ENCODE data around the gene OS9. TPM values are rescaled to one million over a fixed set of nuclear protein-coding genes. Genes with fewer than 3 reads are reported as not detected.

OS9 gene
- total and polyA plus RNA-seq, 2 of the 4 experiments (the other 2 are of a cell fraction): 159 to 272 TPM

DNA sequence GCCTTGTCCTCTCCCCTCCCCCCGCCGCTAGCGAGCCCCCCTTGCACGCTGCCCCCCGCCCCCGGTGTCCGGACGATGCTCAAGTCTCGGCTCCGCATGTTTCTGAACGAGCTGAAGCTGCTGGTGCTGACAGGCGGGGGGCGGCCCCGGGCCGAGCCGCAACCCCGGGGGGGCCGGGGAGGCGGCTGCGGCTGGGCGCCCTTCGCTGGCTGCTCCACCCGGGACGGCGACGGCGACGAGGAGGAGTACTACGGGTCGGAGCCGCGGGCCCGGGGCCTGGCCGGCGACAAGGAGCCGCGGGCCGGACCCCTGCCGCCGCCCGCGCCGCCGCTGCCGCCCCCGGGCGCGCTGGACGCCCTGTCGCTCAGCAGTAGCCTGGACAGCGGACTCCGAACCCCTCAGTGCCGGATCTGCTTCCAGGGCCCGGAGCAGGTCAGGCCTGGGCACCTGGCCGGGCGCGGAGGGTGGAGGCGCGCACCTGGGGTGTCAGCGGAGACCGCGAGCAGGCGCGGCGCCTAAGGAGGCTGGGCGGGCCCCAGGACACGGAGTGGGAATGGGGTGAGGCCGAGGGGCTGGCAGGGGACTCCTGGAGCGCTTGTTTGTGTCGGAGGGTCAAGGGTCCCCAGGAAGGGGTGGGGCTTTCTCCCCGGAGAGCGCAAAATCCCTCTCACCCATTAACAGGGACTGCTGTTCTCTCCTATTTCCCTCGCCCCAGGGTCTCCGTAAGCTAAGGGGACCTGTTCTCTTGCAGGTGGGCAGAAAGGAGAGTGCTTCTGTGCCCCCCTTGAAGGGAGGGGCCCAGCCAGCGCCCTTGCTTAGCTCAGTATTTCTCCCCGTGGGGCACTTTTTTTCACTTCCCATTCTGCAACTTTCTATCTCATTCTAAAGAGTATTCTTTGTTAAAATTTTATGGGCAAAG lies 61.8 kb downstream of the OS9 start:
- peak overlapping the region; percentile 28; the same call in 1 of the 2 replicates for H3K9ac ChIP-seq (ENCODE audit: low read depth, low read length)
- peaks cover 10% of the 10 kb centered on the region for H3K9me1 ChIP-seq (ENCODE audit: insufficient read depth, low read length)
- H2BK120ac ChIP-seq (ENCODE audit: low read depth, low read length): no peak overlapping the region
- no peak for TF ChIP-seq MXI1 (IDR thresholded peaks at IDR 0.05; ENCODE audit: borderline replicate concordance, low read depth, low read length)
- TF ChIP-seq POLR2A (IDR thresholded peaks at IDR 0.05; ENCODE audit: low read depth, low read length): no peak
- no peak overlapping the region for H3K56ac ChIP-seq (ENCODE audit: extremely low read depth, insufficient read depth, low read length)
- H3K23ac ChIP-seq (ENCODE audit: low read depth, low read length): no peak overlapping the region; the same call in 1 of the 2 replicates
- H3K4me3 ChIP-seq (ENCODE audit: insufficient read depth, low read depth, low read length): peak overlapping the region; percentile 59
- no peak overlapping the region; the same call in 1 of the 2 replicates for H3K27ac ChIP-seq (ENCODE audit: insufficient read depth, low read length)
- H2BK5ac ChIP-seq (ENCODE audit: low read depth, low read length, poor library complexity, severe bottlenecking): no peak overlapping the region
- H2AFZ ChIP-seq (replicated peaks; ENCODE audit: low read length, poor library complexity): peak overlapping the region; percentile 82
- peaks cover 13% of the 10 kb centered on the region for H3K36me3 ChIP-seq (ENCODE audit: control insufficient read depth, insufficient read depth, low read length)
- peak overlapping the region; percentile 81 for H3K4me2 ChIP-seq (ENCODE audit: low read depth, low read length)
- no peak overlapping the region for H2BK20ac ChIP-seq (ENCODE audit: low read depth, low read length)
- CTCF ChIA-PET: interaction anchor here (0.6 kb wide), 1 partner anchor 11 kb away, joined by 3 read pairs; the partner anchor contains the start of gene CYP27B1
- no peak overlapping the region for H2AK5ac ChIP-seq (ENCODE audit: low read depth, low read length)
- no TSS peak for BruUV-seq (replicated peaks)
- H2BK15ac ChIP-seq (ENCODE audit: low read depth, low read length): no peak overlapping the region
- H4K91ac ChIP-seq (ENCODE audit: insufficient read depth, low read depth, low read length): no peak overlapping the region
- dilution Hi-C loops (cut with HindIII; ENCODE audit: low sequenced_read_pairs, unreplicated experiment) (no loop called here), intact Hi-C loops (cut with micrococcal nuclease) (no loop called here), in situ Hi-C loops (cut with MboI; ENCODE audit: low sequenced_read_pairs) (no loop called here)
- peaks cover 10% of the 10 kb centered on the region for H3K27me3 ChIP-seq (ENCODE audit: control insufficient read depth, insufficient read depth, low read length)
- no peak overlapping the region for H3K18ac ChIP-seq (ENCODE audit: low read depth, low read length)
- H4K8ac ChIP-seq (ENCODE audit: low read depth in 2 of 2, low read length in 2 of 2): no peak overlapping the region
- H3K4me1 ChIP-seq (ENCODE audit: control insufficient read depth, insufficient read depth, low read length): peaks cover 7% of the 10 kb centered on the region
- no peak overlapping the region for H3K14ac ChIP-seq (replicated peaks; ENCODE audit: low read depth, low read length)
- 1% methylated on average over 41 of the region's 76 CpGs; no CpG with 5 or more reads in 1 of the 2 experiments for WGBS, 2 experiments (ENCODE audit: extremely low coverage in 2 of 2, insufficient read length in 1 of 2)
- H3K79me1 ChIP-seq (ENCODE audit: low read depth in 1 of 2, low read length in 2 of 2): peaks cover 9 to 18% of the 10 kb centered on the region in 2 experiments; a peak in 3 of 4 replicates
- H3K9me3 ChIP-seq (ENCODE audit: control insufficient read depth, insufficient read depth, low read length): no peaks in the 10 kb centered on the region
- POLR2A ChIA-PET (ENCODE audit: unreplicated experiment): no interaction called here
- DNase-seq: no peak
- ATAC-seq (ENCODE audit: low read depth): no peak
- H4K20me1 ChIP-seq (ENCODE audit: insufficient read depth, low read length): peaks cover 1% of the 10 kb centered on the region; the same call in 1 of the 2 replicates
- H3K4ac ChIP-seq (ENCODE audit: low read depth, low read length): no peak overlapping the region
- no peak overlapping the region for H4K5ac ChIP-seq (ENCODE audit: low read depth, low read length)
- peak overlapping the region; percentile 3 for H2AK9ac ChIP-seq (replicated peaks; ENCODE audit: low read depth, low read length, poor library complexity)

All from IMR-90 (cell line).